Retinal pigment epithelial cell (primary cell): Measurements from ENCODE around the gene ACOT7.

Experiments
- DNase-seq: peaks from one replicate; pipeline ENCODE4 v3.0.0-alpha.2; 2010; ENCODE audit warnings: low read depth
- H3K4me3 ChIP-seq: 2 replicates; pipeline ENCODE4 v1.5.1; 2011; ENCODE audit warnings: mild to moderate bottlenecking, low read length, control low read depth, moderate library complexity
- CTCF ChIP-seq: conservative IDR thresholded peaks from 2 replicates; pipeline ENCODE4 v1.5.1; 2011; ENCODE audit warnings: low read depth, low read length, control low read depth, inconsistent platforms

ACOT7 gene

GRCh38 chr1:6241107-6241886, 152.3 kb downstream of the ACOT7 start:
- DNase-seq: no peak
- no peak for TF ChIP-seq CTCF
- no peak overlapping the region for H3K4me3 ChIP-seq

GRCh38 chr1:6239950-6240768, 153.4 kb downstream of the ACOT7 start:
- H3K4me3 ChIP-seq: no peak overlapping the region
- TF ChIP-seq CTCF: no peak
- DNase-seq: no peak

GRCh38 chr1:6239213-6239752, 154.3 kb downstream of the ACOT7 start:
- H3K4me3 ChIP-seq: no peak overlapping the region
- DNase-seq: no peak
- TF ChIP-seq CTCF: no peak

- DNase-seq: no peak
- no peak overlapping the region for H3K4me3 ChIP-seq
- TF ChIP-seq CTCF: no peak
Measured at GRCh38 chr1:6237093-6237492, 156.5 kb downstream of the ACOT7 start.

- no peak for DNase-seq
- H3K4me3 ChIP-seq: peak overlapping the region; percentile 56
- TF ChIP-seq CTCF: no peak
Measured at GRCh38 chr1:6235296-6235677, 158.3 kb downstream of the ACOT7 start.

- DNase-seq: no peak
- TF ChIP-seq CTCF: no peak
- H3K4me3 ChIP-seq: peak overlapping the region; percentile 56
Measured at GRCh38 chr1:6234502-6235295, 158.9 kb downstream of the ACOT7 start.
